HCEC 1CT (cell line): Measurements from ENCODE around the gene SIPA1L3.

Experiments
- DNase-seq: peaks from one replicate; pipeline ENCODE4 v3.0.0-alpha.2; 2017

The SIPA1L3 gene

GRCh38 chr19:38158730-38159129 lies 251.7 kb downstream of the SIPA1L3 start:
- DNase-seq, result no peak

- DNase-seq, result no peak
Measured at GRCh38 chr19:38162094-38162493, 255.1 kb downstream of the SIPA1L3 start.

- DNase-seq, result no peak
Measured at GRCh38 chr19:38162632-38163031, 255.6 kb downstream of the SIPA1L3 start.

DNA sequence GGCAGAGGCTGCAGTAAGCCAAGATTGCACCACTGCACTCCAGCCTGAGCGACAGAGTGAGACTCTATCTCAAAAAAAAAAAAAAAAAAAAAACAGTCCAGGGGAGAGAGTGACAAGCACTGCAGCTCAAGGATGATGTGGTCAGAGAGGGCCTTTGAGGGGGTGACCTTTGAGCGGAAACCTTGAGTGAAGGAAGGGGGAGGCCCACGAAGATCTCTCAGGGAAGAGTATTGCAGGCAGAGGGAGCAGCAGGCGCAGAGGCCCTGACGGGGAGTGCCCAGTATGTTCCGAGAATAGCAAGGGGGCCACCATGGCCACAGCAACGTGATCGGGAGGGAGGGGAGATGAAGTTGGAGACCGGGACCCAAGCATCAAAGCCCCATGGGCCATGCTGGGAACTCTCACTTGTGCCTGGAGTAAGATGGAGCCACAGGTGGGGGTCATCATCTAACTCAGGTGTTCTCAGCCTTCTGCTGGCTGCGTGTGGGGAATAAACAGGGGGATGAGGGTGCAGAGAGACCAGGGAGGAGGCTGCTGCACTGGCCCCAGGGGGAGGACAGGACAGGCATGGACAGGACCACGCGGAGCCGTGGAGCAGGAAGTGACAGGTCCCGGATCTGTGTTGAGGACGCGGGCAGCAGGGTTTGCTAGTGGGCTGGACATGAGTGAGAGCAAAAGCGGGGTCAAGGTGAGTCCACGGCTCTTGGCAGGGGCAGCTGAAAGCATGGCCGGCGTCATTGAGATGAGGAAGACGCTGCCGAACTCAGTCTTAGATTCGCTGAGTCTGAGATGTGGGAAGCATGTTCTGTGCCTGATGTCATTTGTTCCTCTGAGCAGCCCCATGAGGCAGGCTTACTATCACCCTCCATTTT lies 256.6 kb downstream of the SIPA1L3 start:
- DNase-seq, result no peak

DNA sequence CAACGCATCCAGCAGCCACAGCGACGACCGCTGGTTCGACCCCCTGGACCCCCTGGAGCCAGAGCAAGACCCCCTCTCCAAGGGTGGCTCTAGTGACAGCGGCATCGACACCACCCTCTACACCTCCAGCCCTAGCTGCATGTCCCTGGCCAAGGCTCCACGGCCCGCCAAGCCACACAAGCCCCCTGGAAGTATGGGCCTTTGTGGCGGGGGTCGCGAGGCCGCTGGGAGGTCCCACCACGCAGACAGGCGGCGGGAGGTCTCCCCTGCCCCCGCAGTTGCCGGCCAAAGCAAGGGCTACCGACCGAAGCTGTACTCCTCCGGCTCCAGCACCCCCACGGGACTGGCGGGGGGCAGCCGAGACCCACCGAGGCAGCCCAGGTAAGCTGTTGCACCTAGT lies 257.5 kb downstream of the SIPA1L3 start:
- no peak for DNase-seq

GRCh38 chr19:38165335-38165734 lies 258.3 kb downstream of the SIPA1L3 start:
- DNase-seq, result no peak

DNA sequence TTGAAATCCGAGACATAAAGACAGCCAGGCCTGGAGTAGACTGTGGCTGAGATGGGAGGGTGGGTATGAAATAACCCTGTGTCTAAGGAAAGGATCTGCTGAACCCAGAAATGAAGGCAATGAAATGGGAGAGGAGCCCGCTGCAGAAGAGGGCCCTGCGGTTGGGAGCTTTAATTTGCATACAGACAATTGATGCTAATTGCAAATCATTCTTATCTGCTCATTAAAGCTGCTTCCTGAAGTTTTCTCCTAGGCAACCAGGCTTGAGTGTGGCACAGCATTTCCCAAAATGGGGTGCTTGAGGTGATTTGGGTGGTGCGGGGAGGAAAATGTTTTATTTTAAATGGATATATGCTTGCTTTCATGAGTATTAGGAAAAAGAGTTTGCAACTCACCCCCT lies 261.6 kb downstream of the SIPA1L3 start:
- no peak for DNase-seq

DNA sequence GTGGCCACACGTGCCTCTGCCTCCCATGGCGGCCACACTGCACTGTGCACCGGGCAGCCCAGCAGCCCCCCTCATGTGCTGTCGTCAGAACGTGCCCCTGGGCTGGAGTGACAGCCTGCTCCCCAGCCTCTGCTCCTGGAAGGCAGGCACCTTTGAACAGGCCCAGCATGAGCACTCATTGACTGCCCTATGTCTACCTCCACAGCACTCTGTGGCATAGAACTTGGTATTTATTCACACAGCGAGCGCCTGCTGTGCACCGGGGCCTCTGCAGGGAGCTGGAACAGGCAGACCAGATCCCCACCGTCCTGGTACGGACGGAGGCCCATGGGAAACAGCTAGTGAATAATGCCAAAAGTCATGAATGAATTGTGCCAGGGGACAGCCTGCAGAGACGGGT lies 263.3 kb downstream of the SIPA1L3 start:
- DNase-seq, result no peak

DNA sequence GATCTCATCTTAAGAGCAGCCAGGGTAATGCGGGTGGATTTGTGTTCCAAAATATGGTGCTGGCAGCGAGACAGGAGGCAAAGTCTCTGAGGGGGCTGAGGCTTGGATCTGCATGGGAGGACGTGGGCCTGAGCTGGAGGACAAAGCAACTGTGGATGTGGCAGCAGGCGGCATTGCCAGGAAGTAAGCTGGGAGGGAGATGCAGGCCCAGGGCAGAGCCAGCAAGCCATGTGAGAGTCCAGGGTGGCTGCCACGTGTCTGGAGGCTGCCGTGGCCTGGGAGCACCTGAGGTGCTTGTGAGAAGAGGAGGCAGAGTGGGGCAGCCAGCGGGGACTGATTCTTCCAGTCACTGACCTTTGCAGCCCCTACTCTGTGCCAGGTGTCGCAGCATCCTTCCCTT lies 265.0 kb downstream of the SIPA1L3 start:
- no peak for DNase-seq

- DNase-seq, result peak; percentile 0
Measured at GRCh38 chr19:38173291-38174041, 266.5 kb downstream of the SIPA1L3 start.

DNA sequence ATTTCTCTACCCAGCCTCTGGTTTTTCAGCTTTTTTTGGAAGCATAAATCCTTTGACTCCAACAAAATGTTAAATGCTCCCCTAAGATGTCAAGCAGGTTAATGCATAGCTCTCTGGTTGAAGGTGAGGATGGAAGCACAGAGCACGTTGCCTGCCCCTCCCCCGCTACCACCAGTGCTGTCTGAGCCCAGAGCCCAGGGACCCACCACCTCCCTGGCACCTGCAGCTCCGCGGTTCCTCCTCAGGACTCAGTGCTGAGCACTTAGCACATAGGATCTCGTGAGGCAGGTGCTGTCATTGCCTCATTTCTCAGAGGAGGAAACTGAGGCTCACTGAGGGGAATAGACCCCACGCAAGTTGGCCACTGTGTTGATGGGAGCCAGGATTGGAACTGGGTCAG lies 268.4 kb downstream of the SIPA1L3 start:
- no peak for DNase-seq

- no peak for DNase-seq
Measured at GRCh38 chr19:38180071-38180470, 273.1 kb downstream of the SIPA1L3 start.

GRCh38 chr19:38182536-38183210 lies 275.7 kb downstream of the SIPA1L3 start:
- DNase-seq, result no peak

DNA sequence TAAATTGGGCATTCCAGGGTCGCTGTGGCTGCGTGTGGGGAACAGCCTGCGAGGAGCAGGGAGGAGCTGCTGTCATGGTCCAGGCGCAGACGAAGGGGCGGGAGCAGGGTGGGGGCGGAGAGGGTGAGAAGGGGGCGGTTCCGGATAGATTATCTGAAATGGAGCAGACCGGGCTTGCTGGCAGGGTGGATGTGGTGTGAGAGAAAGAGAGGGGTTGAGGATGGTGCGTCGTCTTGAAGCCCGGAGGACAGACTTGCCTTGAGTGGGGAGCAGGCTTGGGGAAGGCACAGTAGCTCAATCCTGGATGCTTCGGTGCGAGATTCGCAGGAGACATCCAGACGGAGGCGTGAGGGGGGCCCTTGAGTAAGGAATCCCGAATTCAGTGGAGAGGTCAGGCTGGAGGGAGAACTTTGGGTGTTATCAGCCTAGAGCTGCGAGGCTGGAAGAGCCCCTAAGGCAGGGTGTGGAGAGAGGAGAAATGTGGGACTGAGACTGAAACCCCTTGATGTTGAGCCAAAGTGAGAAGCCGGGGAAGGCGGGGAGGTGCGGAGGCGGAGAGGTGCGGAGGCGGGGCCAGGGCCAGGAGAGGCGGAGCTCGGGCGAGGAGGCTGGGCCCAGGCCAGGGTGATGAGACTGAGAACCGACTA lies 276.4 kb downstream of the SIPA1L3 start:
- DNase-seq, result no peak

DNA sequence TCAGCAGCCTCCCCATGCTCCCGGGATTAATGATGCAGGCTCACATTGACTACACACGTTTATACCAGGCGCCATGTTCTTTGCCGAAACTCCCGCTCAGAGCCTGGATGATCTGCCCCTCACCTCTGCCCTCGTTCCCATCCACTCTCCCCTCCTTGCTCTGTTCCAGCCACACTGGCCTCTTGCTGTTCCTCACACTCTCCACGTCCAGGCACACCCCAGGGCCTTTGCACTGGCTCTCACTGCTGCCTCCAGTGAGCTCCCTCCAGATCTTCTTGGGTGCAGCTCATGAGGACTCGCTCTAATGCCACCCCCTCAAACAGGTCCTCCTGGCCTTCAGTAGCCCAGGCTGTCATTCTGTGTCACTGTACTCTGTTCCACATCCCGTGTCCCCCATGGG lies 277.8 kb downstream of the SIPA1L3 start:
- DNase-seq, result no peak

GRCh38 chr19:38185562-38185961 lies 278.6 kb downstream of the SIPA1L3 start:
- no peak for DNase-seq

DNA sequence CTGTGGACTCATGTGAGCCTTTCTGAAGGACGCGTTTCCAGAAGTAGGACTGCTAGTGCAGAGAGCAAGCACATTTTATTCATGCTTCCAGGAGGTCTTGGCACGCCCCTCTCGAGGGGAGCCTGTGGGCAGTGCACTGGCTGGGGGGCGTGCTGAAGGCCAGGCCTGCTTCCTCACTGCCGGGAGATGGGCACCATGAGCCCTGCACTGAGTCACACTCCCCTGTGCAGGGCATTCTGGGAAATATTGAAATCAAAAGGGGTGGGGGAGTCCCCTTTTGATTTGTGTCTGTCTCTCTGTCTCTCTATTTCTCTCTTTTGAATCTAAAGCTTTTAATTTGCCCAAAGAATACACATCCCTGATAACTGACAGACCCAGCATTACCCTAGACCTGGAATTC lies 283.1 kb downstream of the SIPA1L3 start:
- DNase-seq, result no peak

GRCh38 chr19:38190793-38191192 lies 283.8 kb downstream of the SIPA1L3 start:
- DNase-seq, result no peak

GRCh38 chr19:38191747-38192146 lies 284.7 kb downstream of the SIPA1L3 start:
- DNase-seq, result no peak

GRCh38 chr19:38193445-38193844 lies 286.4 kb downstream of the SIPA1L3 start:
- DNase-seq, result no peak

GRCh38 chr19:38194061-38194701 lies 287.2 kb downstream of the SIPA1L3 start:
- DNase-seq, result no peak

- no peak for DNase-seq
Measured at GRCh38 chr19:38195237-38195636, 288.2 kb downstream of the SIPA1L3 start.
